Pancreas (tissue), 10 donors: ENCODE measurements around the gene LRMDA. TPM values are rescaled to one million over a fixed set of nuclear protein-coding genes. Genes with fewer than 3 reads are reported as not detected.
A peak's percentile ranks its signal among the peaks of the same experiment; 100 is the strongest.

Experiments
- ATAC-seq, 4 donors: fragments of 200-7000 bp; cut with Tn5 transposase; one replicate each; pipeline versions ENCODE4 v1.8.0 to v1.9.1; 2020; ENCODE audit warnings: mild to moderate bottlenecking in 4 of 4, moderate library complexity in 4 of 4
- DNase-seq, 6 donors: peaks; one replicate each; pipeline ENCODE4 v3.0.0-alpha.2; 2020
- FAIRE-seq: peaks from 2 replicates; lab custom pipeline; 2012; peaks lifted over from hg19 to GRCh38; lab: Jason Lieb, UNC
- H3K27ac ChIP-seq, 4 donors: fragments of 200-600 bp; sonication (generic); 1 replicate in 3 of 4; 2 replicates in 1 of 4; pipeline versions ENCODE4 v1.5.0 to v1.8.0; 2020
- H3K27me3 ChIP-seq, 4 donors: fragments of 200-600 bp; one replicate each; pipeline ENCODE4 v1.8.0; 2021
- H3K36me3 ChIP-seq, 3 donors: fragments of 200-600 bp; sonication (generic) in 1 of 3; one replicate each; pipeline versions ENCODE4 v1.5.0 to v1.8.0; 2020 to 2021
- H3K4me1 ChIP-seq, 3 donors: fragments of 200-600 bp; one replicate each; pipeline ENCODE4 v1.8.0; 2021
- H3K4me3 ChIP-seq, 4 donors: fragments of 200-600 bp; sonication (generic) in 2 of 4; one replicate each; pipeline versions ENCODE4 v1.5.0 to v1.8.0; 2020 to 2021
- H3K9me3 ChIP-seq, 4 donors: fragments of 200-600 bp; one replicate each; pipeline ENCODE4 v1.8.0; 2021
- CTCF ChIP-seq, 4 donors: fragments of 200-600 bp; sonication (generic) in 3 of 4; IDR thresholded peaks; one replicate each; pipeline versions ENCODE4 v1.5.0 to v1.8.0; 2021; ENCODE audit warnings: antibody characterized with exemption in 4 of 4
- WGBS, 2 donors: extraction: QIAGEN DNeasy Blood & Tissue Kit; methylation state at CpG; one replicate each; pipeline ENCODE4 v1.1.7; 2013; 5-methylcytosine and 5-hydroxymethylcytosine counted together
- intact Hi-C, 3 donors: fragments of 100-400 bp; cut with DNase I; formaldehyde crosslinking; loops; one replicate each; pipeline versions ENCODE4 v1.11.1 to v1.14.2; 2022
- polyA plus RNA-seq, 2 donors: library from polyadenylated mRNA; stranded (reverse); fragments of 200-250 nt; gene quantifications; one replicate each; pipeline ENCODE4 v1.2.3, GENCODE V29; 2013
- total RNA-seq, 6 donors: library from RNA; stranded (reverse); fragmentation: NEBNext Ultra II Directional in 4 of 6; extraction: Animal tissue kit (Norgen Biotek cat#: 25700) in 4 of 6; gene quantifications; one replicate each; pipeline versions ENCODE4 v1.2.1 to v1.2.4, GENCODE V29; 2021 to 2023
- donor health status: healthy with polysubstance abuse.
- donor health status: DM: no; HTN: no; CAD: no; lungs with moderate emphysema.
- donor health status: DM: no; HTN: no; CAD: no.
- donor health status: control.
- donor health status: control.
- donor health status: Bipolar disorder and iron deficiency.
- donor health status: DM: yes; HTN: yes; CAD: no.
- donor health status: DM: no; HTN: no; CAD: no.
- donor health status: DM: no; HTN: no; CAD: no.
- donor health status: DM: yes; HTN: yes; CAD: no.

Gene LRMDA
- total and polyA plus RNA-seq, 8 donors: 4.6 to 21.2 (median 13.4) TPM

- 69 to 81% methylated on average over 1 of the region's 1 CpG for WGBS, 2 donors
- Histone ChIP-seq H3K9me3 (no peaks in the 10 kb centered on the region), H3K27ac (no peak overlapping the region), H3K36me3 (no peaks in the 10 kb centered on the region), H3K27me3 (no peaks in the 10 kb centered on the region), H3K4me3 (no peak overlapping the region), H3K4me1 (no peaks in the 10 kb centered on the region)
- no peak for DNase-seq
- intact Hi-C loops: no loop called here
- ATAC-seq: no peak
- no peak for FAIRE-seq
- TF ChIP-seq CTCF (IDR thresholded peaks at IDR 0.05): no peak
These were observed 109.0 kb downstream of the LRMDA start for GRCh38 chr10:75540357-75540966.

- WGBS, 2 donors: 85 to 89% methylated on average over 4 of the region's 4 CpGs
- FAIRE-seq (no peak), ATAC-seq (no peak), DNase-seq (no peak)
- intact Hi-C loops: no loop called here
- H3K4me3 ChIP-seq: no peak overlapping the region
- no peak overlapping the region for H3K27ac ChIP-seq
- H3K36me3 ChIP-seq: no peaks in the 10 kb centered on the region
- no peaks in the 10 kb centered on the region for H3K4me1 ChIP-seq
- TF ChIP-seq CTCF (IDR thresholded peaks at IDR 0.05): no peak
- H3K9me3 ChIP-seq: no peaks in the 10 kb centered on the region
- no peaks in the 10 kb centered on the region for H3K27me3 ChIP-seq
These were observed 109.6 kb downstream of the LRMDA start for GRCh38 chr10:75540981-75541380.

- ATAC-seq (no peak), DNase-seq (no peak), FAIRE-seq (no peak)
- no peaks in the 10 kb centered on the region for H3K9me3 ChIP-seq
- WGBS, 2 donors: 80 to 86% methylated on average over 2 of the region's 2 CpGs
- H3K4me3 ChIP-seq: no peak overlapping the region
- H3K4me1 ChIP-seq: peaks cover 0 to 3% (median 0%) of the 10 kb centered on the region in 3 donors
- no peaks in the 10 kb centered on the region for H3K27me3 ChIP-seq
- intact Hi-C loops: no loop called here
- TF ChIP-seq CTCF (IDR thresholded peaks at IDR 0.05): no peak
- no peak overlapping the region for H3K27ac ChIP-seq
- no peaks in the 10 kb centered on the region for H3K36me3 ChIP-seq
These were observed 110.0 kb downstream of the LRMDA start for GRCh38 chr10:75541411-75541810.

- intact Hi-C loops: no loop called here
- no peak for TF ChIP-seq CTCF (IDR thresholded peaks at IDR 0.05)
- no peaks in the 10 kb centered on the region for H3K27me3 ChIP-seq
- no peak overlapping the region for H3K27ac ChIP-seq
- H3K4me1 ChIP-seq: peaks cover 0 to 4% (median 0%) of the 10 kb centered on the region in 3 donors
- DNase-seq: no peak
- no peak for ATAC-seq
- no peak overlapping the region for H3K4me3 ChIP-seq
- H3K36me3 ChIP-seq: no peaks in the 10 kb centered on the region
- WGBS, 2 donors: 78 to 82% methylated on average over 2 of the region's 2 CpGs
- no peaks in the 10 kb centered on the region for H3K9me3 ChIP-seq
- FAIRE-seq: no peak
These were observed 110.7 kb downstream of the LRMDA start for GRCh38 chr10:75542084-75542483.

GRCh38 chr10:75542906-75543305 lies 111.5 kb downstream of the LRMDA start:
- no peak for TF ChIP-seq CTCF (IDR thresholded peaks at IDR 0.05)
- ATAC-seq: peak; percentile 50 to 82 (median 78)
- intact Hi-C loops: no loop called here
- WGBS, 2 donors: 52 to 61% methylated on average over 7 of the region's 7 CpGs
- peaks cover 0 to 9% (median 0%) of the 10 kb centered on the region in 3 donors for H3K4me1 ChIP-seq
- DNase-seq: peak in 3 of 6 donors; percentile 13 to 45 (median 25)
- H3K27me3 ChIP-seq: no peaks in the 10 kb centered on the region
- H3K4me3 ChIP-seq: no peak overlapping the region
- FAIRE-seq: no peak
- no peaks in the 10 kb centered on the region for H3K9me3 ChIP-seq
- H3K27ac ChIP-seq: no peak overlapping the region
- no peaks in the 10 kb centered on the region for H3K36me3 ChIP-seq
